DND-41 (cell line): ENCODE data around the gene OGT.

Experiments used
- ATAC-seq: fragments of 200-7000 bp; cut with Tn5 transposase; 3 replicates; pipeline ENCODE4 v1.9.1; 2021; ENCODE audit warnings: low read depth; ENCODE audit not compliant: insufficient read depth
- DNase-seq: peaks from one replicate; pipeline ENCODE4 v3.0.0-alpha.2; 2020
- H2AFZ ChIP-seq: 2 replicates; pipeline ENCODE4 v1.6.0; 2012; ENCODE audit warnings: low read depth, low read length
- H3K27ac ChIP-seq: 2 replicates; pipeline ENCODE4 v1.5.1; 2012; ENCODE audit warnings: low read length, inconsistent platforms
- H3K27me3 ChIP-seq: fragments of 200-600 bp; sonication (generic); 2 replicates; pipeline ENCODE4 v1.6.0; 2012; ENCODE audit warnings: low read length, mild to moderate bottlenecking, inconsistent platforms; ENCODE audit not compliant: insufficient read depth, poor library complexity
- H3K36me3 ChIP-seq: 2 replicates; pipeline ENCODE4 v1.5.1; 2012; ENCODE audit warnings: low read length, inconsistent platforms; ENCODE audit not compliant: insufficient read depth
- H3K4me1 ChIP-seq: 2 replicates; pipeline ENCODE4 v1.5.1; 2012; ENCODE audit warnings: mild to moderate bottlenecking, low read length; ENCODE audit not compliant: insufficient read depth
- H3K4me2 ChIP-seq: 2 replicates; pipeline ENCODE4 v1.6.0; 2012; ENCODE audit warnings: mild to moderate bottlenecking, moderate library complexity, low read length, inconsistent platforms; ENCODE audit not compliant: insufficient read depth
- H3K4me3 ChIP-seq, 2 experiments: fragments of 200-600 bp in 1 of 2; shearing (Covaris generic) in 1 of 2; 2 replicates each; pipeline ENCODE4 v1.5.1; 2012 to 2016; ENCODE audit warnings: inconsistent platforms in 2 of 2, low read length in 2 of 2, mild to moderate bottlenecking in 2 of 2, low read depth in 1 of 2, moderate library complexity in 1 of 2
- H3K79me2 ChIP-seq: 2 replicates; pipeline ENCODE4 v1.6.0; 2012; ENCODE audit warnings: low read length, inconsistent platforms; ENCODE audit not compliant: insufficient read depth
- H3K9ac ChIP-seq: 2 replicates; pipeline ENCODE4 v1.6.0; 2012; ENCODE audit warnings: low read depth, mild to moderate bottlenecking, inconsistent platforms, low read length, moderate library complexity
- H3K9me3 ChIP-seq: 2 replicates; pipeline ENCODE4 v1.5.1; 2012; ENCODE audit warnings: low read length, moderate library complexity, mild to moderate bottlenecking, inconsistent platforms; ENCODE audit not compliant: insufficient read depth, severe bottlenecking
- H4K20me1 ChIP-seq: 2 replicates; pipeline ENCODE4 v1.6.0; 2012; ENCODE audit warnings: low read length; ENCODE audit not compliant: insufficient read depth
- CTCF ChIP-seq: IDR thresholded peaks from 2 replicates; pipeline ENCODE4 v1.5.1; 2012; ENCODE audit warnings: borderline replicate concordance, low read length, moderate library complexity, mild to moderate bottlenecking; ENCODE audit not compliant: poor library complexity, severe bottlenecking; ENCODE audit errors: extremely low read depth
- EZH2 ChIP-seq: IDR thresholded peaks from 3 replicates; pipeline ENCODE4 v1.6.1; 2012; ENCODE audit warnings: borderline replicate concordance, low read depth, mild to moderate bottlenecking, moderate library complexity, low read length, inconsistent platforms; ENCODE audit not compliant: severe bottlenecking

The OGT gene

GRCh38 chrX:71534773-71535544, 2.1 kb downstream of the OGT start:
- Histone ChIP-seq H3K9me3 (no peaks in the 10 kb centered on the region), H4K20me1 (peaks cover 54% of the 10 kb centered on the region), H3K4me1 (peaks cover 63% of the 10 kb centered on the region), H2AFZ (no peak overlapping the region), H3K9ac (peak overlapping the region; percentile 81), H3K27ac (peak overlapping the region; percentile 98), H3K27me3 (no peaks in the 10 kb centered on the region), H3K4me3 (peak overlapping the region; percentile 51 to 70), H3K4me2 (peak overlapping the region; percentile 92), H3K79me2 (peaks cover 77% of the 10 kb centered on the region), H3K36me3 (peaks cover 33% of the 10 kb centered on the region)
- TF ChIP-seq CTCF (no peak), EZH2 (no peak)
- no peak for DNase-seq
- no peak for ATAC-seq

- Histone ChIP-seq H3K79me2 (peaks cover 90% of the 10 kb centered on the region), H3K4me1 (peaks cover 69% of the 10 kb centered on the region), H2AFZ (no peak overlapping the region), H3K9ac (peak overlapping the region; percentile 81), H3K36me3 (peaks cover 43% of the 10 kb centered on the region), H3K4me2 (peak overlapping the region; percentile 92), H4K20me1 (peaks cover 64% of the 10 kb centered on the region), H3K27ac (peak overlapping the region; percentile 50), H3K4me3 (peak overlapping the region in 1 of 2 experiments; percentile 70; a peak in 3 of 4 replicates), H3K27me3 (no peaks in the 10 kb centered on the region), H3K9me3 (no peaks in the 10 kb centered on the region)
- no peak for TF ChIP-seq CTCF
- TF ChIP-seq EZH2 = no peak
- no peak for ATAC-seq
- no peak for DNase-seq
These were observed 3.4 kb downstream of the OGT start for GRCh38 chrX:71536285-71536684.

GRCh38 chrX:71537743-71538142, 4.8 kb downstream of the OGT start:
- ATAC-seq = no peak
- no peaks in the 10 kb centered on the region for H3K9me3 ChIP-seq
- H4K20me1 ChIP-seq = peaks cover 75% of the 10 kb centered on the region
- TF ChIP-seq EZH2 = no peak
- TF ChIP-seq CTCF = no peak
- peaks cover 54% of the 10 kb centered on the region for H3K36me3 ChIP-seq
- H3K4me1 ChIP-seq = peaks cover 68% of the 10 kb centered on the region
- DNase-seq = no peak
- H3K9ac ChIP-seq = peak overlapping the region; percentile 25; the same call in 1 of the 2 replicates
- H3K4me2 ChIP-seq = peak overlapping the region; percentile 92
- no peak overlapping the region for H3K27ac ChIP-seq
- H3K79me2 ChIP-seq = peaks cover 99% of the 10 kb centered on the region
- H3K27me3 ChIP-seq = no peaks in the 10 kb centered on the region
- H3K4me3 ChIP-seq = peak overlapping the region in 1 of 2 experiments; percentile 50; a peak in 2 of 4 replicates
- H2AFZ ChIP-seq = no peak overlapping the region
